Inflammatory macrophage treated with lipopolysaccharide for 4 hours (primary cell): ENCODE measurements around the gene ZNF112.

ENCODE experiments used
- DNase-seq: peaks from one replicate; pipeline ENCODE4 v3.0.0-alpha.2; 2020

ZNF112 gene

GRCh38 chr19:44278181-44278690, 78.2 kb downstream of the ZNF112 start:
- DNase-seq, result no peak

DNA sequence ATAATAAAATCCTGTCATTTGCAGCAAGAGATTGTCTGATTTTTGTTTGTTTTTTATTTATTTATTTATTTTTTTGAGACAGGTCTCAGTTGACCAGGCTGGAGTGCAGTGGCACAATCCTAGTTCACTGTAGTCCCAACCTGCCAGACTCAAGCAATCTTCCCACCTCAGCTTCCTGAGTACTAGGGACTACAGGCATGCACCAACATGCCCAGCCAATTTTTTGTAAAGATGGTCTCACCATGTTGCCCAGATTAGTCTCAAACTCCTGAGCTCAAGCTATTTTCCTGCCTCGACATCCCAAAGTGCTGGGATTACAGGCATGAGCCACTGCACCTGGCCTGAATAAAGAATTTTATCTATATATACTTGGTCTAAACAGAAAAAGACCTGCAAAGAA, 79.1 kb downstream of the ZNF112 start:
- no peak for DNase-seq
